GM12891 (cell line): ENCODE data around the gene GJC1.
A peak's percentile ranks its signal among the peaks of the same experiment; 100 is the strongest.

ENCODE experiments used
- DNase-seq: peaks from one replicate; pipeline ENCODE4 v3.0.0; 2011; ENCODE audit warnings: low spot score; ENCODE audit not compliant: insufficient read length
- FAIRE-seq: peaks from 2 replicates; lab custom pipeline; 2011; peaks lifted over from hg19 to GRCh38; lab: Jason Lieb, UNC
- PAX5 ChIP-seq: IDR thresholded peaks from 2 replicates; pipeline ENCODE4 v1.6.1; 2011; ENCODE audit warnings: low read length, moderate library complexity, mild to moderate bottlenecking; ENCODE audit not compliant: insufficient read depth, severe bottlenecking
- POLR2A ChIP-seq: IDR thresholded peaks from 2 replicates; pipeline ENCODE4 v1.6.1; 2011; ENCODE audit warnings: low read depth, low read length, control low read depth
- POLR2AphosphoS5 ChIP-seq: IDR thresholded peaks from 2 replicates; pipeline ENCODE4 v1.6.1; 2011; ENCODE audit warnings: low read depth, low read length, control low read depth
- POU2F2 ChIP-seq: IDR thresholded peaks from 2 replicates; pipeline ENCODE4 v1.6.1; 2011; ENCODE audit warnings: low read depth, mild to moderate bottlenecking, control low read depth, low read length, moderate library complexity
- SPI1 ChIP-seq: IDR thresholded peaks from 2 replicates; pipeline ENCODE4 v1.6.1; 2011; ENCODE audit warnings: low read depth, low read length, control low read depth
- TAF1 ChIP-seq: IDR thresholded peaks from 2 replicates; pipeline ENCODE4 v1.6.1; 2011; ENCODE audit warnings: low read depth, low read length, control low read depth

The GJC1 gene

DNA sequence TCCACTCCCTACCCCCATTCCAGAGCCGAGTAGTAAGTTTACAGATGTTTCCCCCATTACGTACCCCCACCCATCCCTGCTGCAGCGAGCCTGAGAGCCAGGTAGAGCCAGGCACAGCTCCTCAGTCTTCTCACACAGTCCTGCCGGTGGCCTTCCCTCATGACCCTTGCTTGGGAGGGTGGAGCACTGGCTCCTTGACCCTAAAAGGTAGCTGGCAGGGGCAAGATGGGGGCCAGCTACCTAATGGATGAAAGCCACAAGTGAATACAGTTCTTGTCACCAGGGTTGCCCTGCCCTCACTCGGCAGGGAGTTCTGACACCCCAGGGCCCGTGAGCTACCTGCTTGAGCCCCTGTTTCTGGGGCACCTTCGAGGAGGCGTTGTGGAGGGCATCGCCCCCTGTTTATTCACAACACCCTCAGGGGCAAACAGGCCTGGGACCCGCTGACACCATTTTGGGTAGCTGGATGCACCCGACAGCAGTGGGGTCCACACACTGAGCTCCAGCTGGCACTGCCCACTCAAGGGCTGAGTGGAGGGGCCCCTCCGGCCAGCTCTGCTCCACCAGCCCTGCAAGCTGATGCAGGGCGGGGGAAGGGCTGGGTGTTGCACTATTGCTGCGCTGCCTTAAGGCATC lies 49.1 kb downstream of the GJC1 start:
- no peak for DNase-seq
- FAIRE-seq = no peak

DNA sequence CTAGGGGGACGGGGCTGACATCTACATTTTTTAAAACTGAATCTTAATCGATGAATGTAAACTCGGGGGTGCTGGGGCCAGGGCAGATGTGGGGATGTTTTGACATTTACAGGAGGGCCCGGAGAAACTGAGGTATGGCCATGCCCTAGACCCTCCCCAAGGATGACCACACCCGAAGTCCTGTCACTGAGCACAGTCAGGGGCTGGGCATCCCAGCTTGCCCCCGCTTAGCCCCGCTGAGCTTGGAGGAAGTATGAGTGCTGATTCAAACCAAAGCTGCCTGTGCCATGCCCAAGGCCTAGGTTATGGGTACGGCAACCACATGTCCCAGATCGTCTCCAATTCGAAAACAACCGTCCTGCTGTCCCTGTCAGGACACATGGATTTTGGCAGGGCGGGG lies 49.9 kb downstream of the GJC1 start:
- TF ChIP-seq POLR2AphosphoS5 (no peak), TAF1 (no peak), POU2F2 (no peak), SPI1 (no peak), POLR2A (no peak), PAX5 (no peak)
- FAIRE-seq = no peak

More for the DNA sequence above, 49.1 kb downstream of the GJC1 start:
- TF ChIP-seq PAX5 (no peak), TAF1 (no peak), POU2F2 (no peak), POLR2A (no peak), SPI1 (no peak), POLR2AphosphoS5 (no peak)

DNA sequence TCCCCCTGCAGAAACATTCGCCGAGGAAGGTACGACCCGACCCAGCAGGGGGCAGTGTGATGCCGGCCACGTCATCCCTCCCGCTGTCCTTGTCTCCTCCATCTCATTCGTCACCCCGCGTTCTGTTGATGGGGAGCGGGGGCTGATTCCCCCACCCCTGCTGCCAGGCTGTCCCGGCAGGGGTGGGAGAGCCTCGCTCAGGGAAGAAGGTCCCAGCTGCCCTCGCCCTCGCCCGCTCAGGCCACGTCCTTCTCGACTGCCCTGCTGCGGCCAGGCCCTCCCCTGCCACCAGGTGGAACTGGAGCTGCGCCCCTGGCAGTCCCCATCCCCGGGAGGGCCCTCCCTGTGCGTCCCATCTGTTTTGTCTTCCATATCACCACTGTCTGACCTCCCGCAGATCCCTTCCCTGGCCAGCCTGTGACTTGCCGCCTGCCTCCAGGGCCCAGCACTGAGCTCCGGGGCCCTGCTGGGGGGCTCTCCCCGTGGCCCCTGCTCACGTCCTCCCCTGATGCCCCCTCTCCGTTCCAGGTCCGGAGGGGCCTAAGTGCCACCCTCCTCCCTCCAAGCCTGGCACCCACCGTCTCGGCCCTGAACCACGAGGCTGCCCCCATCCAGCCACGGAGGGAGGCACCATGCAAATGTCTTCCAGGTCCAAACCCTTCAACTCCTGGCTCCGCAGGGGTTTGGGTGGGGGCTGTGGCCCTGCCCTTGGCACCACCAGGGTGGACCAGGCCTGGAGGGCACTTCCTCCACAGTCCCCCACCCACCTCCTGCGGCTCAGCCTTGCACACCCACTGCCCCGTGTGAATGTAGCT lies 50.7 kb downstream of the GJC1 start:
- FAIRE-seq (peak; percentile 98), DNase-seq (peak; percentile 90)
- TF ChIP-seq POU2F2 (no peak), POLR2AphosphoS5 (no peak), TAF1 (no peak), POLR2A (no peak), PAX5 (no peak), SPI1 (no peak)

More for the DNA sequence above, 49.9 kb downstream of the GJC1 start:
- no peak for DNase-seq

DNA sequence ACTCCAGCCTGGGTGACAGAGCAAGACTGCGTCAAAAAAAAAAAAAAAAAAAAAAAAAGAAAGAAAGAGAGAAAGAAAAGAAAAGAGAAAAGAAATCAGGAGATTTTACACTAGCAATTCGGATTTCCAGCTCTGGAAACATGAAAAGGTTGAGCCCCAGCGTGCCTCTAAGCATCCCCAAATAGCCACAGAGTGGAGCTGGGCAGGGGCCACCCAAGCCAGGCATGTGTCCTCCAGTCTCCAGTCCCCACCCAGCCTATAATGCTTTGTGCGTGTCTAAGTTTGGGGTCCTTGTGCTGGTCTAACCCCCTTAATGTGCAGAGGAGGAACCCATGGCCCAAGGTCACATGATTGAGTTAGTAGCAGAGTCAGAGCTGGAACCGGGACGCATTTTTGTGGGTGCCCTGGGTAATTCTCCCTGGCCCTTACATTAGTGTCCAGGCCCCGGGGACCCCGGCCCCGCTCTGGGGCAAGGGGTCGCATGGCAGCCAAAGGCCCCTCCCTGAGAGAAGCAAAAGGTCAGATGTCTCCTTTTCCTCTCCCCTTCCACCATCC lies 51.4 kb downstream of the GJC1 start:
- FAIRE-seq (no peak), DNase-seq (no peak)
- TF ChIP-seq SPI1 (no peak), PAX5 (no peak), POLR2AphosphoS5 (no peak), TAF1 (no peak), POLR2A (no peak), POU2F2 (no peak)

DNA sequence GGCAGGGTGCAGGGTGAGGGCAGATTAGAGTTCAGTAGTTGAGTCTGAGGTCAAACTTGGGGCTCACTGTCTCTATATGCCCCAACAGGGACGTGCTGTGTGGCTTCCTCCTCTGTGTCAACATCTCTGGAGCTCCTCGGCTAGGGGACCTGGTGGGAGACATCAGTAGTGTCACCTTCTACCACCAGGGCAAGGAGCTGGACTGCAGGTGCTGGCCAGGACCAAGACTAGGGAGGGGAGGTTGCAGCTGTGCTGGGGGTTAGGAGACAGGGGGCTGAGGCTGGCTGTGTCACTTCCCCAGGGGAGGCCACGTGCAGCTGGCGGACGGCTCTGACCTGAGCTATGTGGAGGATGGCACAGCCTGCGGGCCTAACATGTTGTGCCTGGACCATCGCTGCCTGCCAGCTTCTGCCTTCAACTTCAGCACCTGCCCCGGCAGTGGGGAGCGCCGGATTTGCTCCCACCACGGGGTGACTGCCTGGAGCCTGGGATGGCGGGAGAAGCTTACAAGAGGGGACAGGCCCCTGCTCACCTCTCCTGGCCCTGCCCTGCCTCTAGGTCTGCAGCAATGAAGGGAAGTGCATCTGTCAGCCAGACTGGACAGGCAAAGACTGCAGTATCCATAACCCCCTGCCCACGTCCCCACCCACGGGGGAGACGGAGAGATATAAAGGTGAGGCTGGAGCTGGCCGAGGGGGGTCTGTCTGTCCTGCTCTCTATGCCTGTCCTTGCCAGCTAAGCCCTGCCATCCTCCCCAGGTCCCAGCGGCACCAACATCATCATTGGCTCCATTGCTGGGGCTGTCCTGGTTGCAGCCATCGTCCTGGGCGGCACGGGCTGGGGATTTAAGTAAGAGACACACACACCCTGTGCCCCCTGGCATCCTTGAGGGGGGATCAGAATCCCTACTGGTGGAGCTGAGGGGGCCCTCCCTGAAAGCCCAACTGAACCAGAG lies 52.4 kb downstream of the GJC1 start:
- TF ChIP-seq TAF1 = no peak
- DNase-seq = no peak
- FAIRE-seq = no peak

DNA sequence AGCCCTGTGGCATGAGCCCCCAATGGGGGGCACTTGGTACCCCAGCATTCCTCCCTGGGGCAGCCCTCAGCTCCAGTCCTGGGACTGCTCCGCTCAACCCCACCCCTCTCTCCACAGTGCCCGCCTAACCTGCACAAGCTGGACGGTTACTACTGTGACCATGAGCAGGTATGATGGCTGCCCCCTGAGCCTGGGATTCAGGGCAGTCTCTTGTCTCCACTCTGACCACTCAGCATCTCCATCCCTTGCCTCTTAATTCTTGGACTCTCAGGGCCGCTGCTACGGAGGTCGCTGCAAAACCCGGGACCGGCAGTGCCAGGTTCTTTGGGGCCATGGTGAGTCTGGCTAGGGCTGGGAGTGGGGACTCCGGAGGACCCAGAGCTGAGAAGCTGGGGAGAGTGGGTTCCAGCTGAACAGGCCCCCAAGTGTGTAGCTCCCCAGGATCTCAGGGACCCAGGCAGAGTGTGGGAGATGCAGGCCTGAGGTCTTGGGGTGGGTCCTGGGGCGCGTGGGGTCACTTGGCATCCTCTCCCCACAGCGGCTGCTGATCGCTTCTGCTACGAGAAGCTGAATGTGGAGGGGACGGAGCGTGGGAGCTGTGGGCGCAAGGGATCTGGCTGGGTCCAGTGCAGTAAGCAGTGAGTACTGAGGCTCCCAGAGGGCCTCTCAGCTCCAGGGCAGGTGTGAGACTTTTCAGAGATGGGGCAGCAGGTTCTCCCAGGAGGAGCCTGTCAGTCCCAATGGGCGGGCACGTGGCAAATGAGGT lies 53.3 kb downstream of the GJC1 start:
- no peak for FAIRE-seq
- no peak for DNase-seq
- TF ChIP-seq TAF1 (no peak), PAX5 (no peak), POU2F2 (no peak), POLR2AphosphoS5 (no peak), SPI1 (no peak), POLR2A (no peak)

DNA sequence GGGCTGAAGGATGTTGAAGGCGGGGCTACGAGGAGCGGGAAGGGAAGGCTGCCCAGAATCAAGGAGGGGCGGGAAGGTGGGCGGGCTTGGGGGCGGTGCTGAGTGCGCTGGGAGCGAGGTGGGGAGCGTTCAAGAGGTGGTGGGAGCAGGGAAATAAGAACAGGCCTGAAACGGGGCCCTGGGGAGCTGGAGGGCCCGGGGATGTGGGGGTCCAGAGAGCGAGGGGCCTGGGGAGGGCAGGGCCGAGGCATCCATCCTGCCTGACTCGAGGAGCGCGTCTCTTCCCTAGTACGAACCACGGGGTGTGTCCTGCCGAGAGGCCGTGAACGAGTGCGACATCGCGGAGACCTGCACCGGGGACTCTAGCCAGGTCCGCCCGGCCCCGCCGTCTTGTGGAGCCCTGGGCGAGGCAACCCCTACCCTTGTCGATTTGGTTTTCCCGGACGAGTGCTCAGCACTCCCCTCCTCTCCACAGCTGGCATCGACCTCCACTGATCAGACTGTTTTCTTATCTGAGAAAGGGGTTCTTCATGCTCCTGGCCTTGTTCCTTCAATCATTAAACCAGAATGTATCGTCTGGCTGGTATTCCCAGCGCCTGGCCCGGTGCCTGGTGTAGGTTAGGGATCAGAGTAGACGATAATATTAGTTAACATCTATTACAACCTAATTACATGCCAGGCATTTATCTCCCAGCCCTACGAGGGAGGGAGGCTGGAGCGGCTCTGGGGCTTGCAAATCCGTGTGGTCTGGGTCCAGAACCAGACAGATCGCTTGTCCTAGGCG lies 54.1 kb downstream of the GJC1 start:
- FAIRE-seq (peak; percentile 60), DNase-seq (no peak)

DNA sequence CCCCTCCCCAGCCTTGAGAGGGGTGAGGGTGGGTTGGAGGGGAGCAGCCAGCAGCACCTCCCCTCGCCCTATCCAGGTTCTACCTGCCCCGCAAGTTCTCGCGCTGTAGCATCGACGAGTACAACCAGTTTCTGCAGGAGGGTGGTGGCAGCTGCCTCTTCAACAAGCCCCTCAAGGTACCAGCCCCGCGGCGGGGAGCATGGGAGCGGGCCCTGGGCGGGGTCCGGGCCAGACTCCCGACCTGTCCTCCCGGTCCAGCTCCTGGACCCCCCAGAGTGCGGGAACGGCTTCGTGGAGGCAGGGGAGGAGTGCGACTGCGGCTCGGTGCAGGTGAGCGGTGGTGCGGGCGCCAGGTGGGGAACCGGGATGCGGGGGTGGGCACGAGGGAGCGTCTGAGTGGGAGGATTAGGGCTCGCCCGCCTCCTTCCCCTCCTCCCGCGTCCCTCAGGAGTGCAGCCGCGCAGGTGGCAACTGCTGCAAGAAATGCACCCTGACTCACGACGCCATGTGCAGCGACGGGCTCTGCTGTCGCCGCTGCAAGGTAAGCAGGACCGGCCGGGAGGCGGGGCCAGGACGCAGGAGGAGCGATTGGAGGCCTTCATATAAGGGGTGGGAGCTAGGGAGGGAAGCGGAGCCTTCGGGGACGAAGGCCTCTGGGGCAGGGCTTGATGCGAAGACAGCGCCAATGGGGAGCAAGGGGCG lies 54.8 kb downstream of the GJC1 start:
- peak; percentile 99 for DNase-seq
- FAIRE-seq = peak; percentile 99
- no peak for TF ChIP-seq POLR2AphosphoS5
- no peak for TF ChIP-seq PAX5
- TF ChIP-seq POLR2A = no peak
- no peak for TF ChIP-seq POU2F2
- TF ChIP-seq TAF1 = no peak
- TF ChIP-seq SPI1 = no peak

More for the DNA sequence above, 54.1 kb downstream of the GJC1 start:
- TF ChIP-seq POLR2A (no peak), POLR2AphosphoS5 (no peak), TAF1 (no peak), SPI1 (no peak), POU2F2 (no peak), PAX5 (no peak)
